ENCODE results near the gene GRWD1. TPM values are rescaled to one million over a fixed set of nuclear protein-coding genes. Genes with fewer than 3 reads are reported as not detected.

Gene GRWD1
- total RNA-seq, 1 donor from 2014 or later = 25.0 TPM

GRCh38 chr19:48445256-48445605 lies 552 bp upstream of the GRWD1 start:
- peak overlapping the region; percentile 94 for H3K4me3 Mint-ChIP-seq (ENCODE audit: unreplicated experiment)
- H3K27me3 Mint-ChIP-seq (ENCODE audit: unreplicated experiment) = peaks cover 23% of the 10 kb centered on the region
- peak overlapping the region; percentile 93 for H3K27ac Mint-ChIP-seq (ENCODE audit: unreplicated experiment)
- H3K9me3 Mint-ChIP-seq (ENCODE audit: unreplicated experiment) = peaks cover 8% of the 10 kb centered on the region
- H3K4me1 Mint-ChIP-seq (ENCODE audit: low read depth, unreplicated experiment) = peaks cover 11% of the 10 kb centered on the region
- no peaks in the 10 kb centered on the region for H3K36me3 Mint-ChIP-seq (ENCODE audit: unreplicated experiment)
- no peak for DNase-seq
- TF ChIP-seq, protein P1, sequence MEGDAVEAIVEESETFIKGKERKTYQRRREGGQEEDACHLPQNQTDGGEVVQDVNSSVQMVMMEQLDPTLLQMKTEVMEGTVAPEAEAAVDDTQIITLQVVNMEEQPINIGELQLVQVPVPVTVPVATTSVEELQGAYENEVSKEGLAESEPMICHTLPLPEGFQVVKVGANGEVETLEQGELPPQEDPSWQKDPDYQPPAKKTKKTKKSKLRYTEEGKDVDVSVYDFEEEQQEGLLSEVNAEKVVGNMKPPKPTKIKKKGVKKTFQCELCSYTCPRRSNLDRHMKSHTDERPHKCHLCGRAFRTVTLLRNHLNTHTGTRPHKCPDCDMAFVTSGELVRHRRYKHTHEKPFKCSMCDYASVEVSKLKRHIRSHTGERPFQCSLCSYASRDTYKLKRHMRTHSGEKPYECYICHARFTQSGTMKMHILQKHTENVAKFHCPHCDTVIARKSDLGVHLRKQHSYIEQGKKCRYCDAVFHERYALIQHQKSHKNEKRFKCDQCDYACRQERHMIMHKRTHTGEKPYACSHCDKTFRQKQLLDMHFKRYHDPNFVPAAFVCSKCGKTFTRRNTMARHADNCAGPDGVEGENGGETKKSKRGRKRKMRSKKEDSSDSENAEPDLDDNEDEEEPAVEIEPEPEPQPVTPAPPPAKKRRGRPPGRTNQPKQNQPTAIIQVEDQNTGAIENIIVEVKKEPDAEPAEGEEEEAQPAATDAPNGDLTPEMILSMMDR (IDR thresholded peaks at IDR 0.05; ENCODE audit: partially characterized antibody, unreplicated experiment) = no peak

DNA sequence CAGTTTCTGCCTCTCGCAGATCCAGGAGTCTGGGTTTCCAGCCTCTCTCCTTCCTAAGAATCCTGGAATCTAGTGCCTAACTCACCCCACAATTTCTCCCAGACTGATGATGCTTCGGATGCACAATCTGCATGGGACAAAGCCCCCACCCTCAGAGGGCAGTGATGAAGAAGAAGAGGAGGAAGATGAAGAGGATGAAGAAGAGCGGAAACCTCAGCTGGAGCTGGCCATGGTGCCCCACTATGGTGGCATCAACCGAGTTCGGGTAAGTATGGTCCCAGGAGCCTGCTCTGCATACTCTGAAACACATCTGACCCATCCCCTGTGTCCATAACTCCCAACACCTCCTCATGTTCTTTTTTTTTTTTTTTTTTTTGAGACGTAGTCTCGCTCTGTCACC lies 796 bp downstream of the GRWD1 start:
- DNase-seq = no peak
- Mint-ChIP-seq H3K4me1 (ENCODE audit: low read depth, unreplicated experiment) (peaks cover 11% of the 10 kb centered on the region), H3K9me3 (ENCODE audit: unreplicated experiment) (peaks cover 8% of the 10 kb centered on the region), H3K27ac (ENCODE audit: unreplicated experiment) (no peak overlapping the region), H3K4me3 (ENCODE audit: unreplicated experiment) (peak overlapping the region; percentile 94), H3K36me3 (ENCODE audit: unreplicated experiment) (no peaks in the 10 kb centered on the region), H3K27me3 (ENCODE audit: unreplicated experiment) (peaks cover 23% of the 10 kb centered on the region)
- TF ChIP-seq, protein P1 (IDR thresholded peaks at IDR 0.05; ENCODE audit: partially characterized antibody, unreplicated experiment) = no peak

- Mint-ChIP-seq H3K36me3 (ENCODE audit: unreplicated experiment) (no peaks in the 10 kb centered on the region), H3K9me3 (ENCODE audit: unreplicated experiment) (peaks cover 8% of the 10 kb centered on the region), H3K27ac (ENCODE audit: unreplicated experiment) (no peak overlapping the region), H3K4me1 (ENCODE audit: low read depth, unreplicated experiment) (peaks cover 11% of the 10 kb centered on the region), H3K27me3 (ENCODE audit: unreplicated experiment) (peaks cover 16% of the 10 kb centered on the region), H3K4me3 (ENCODE audit: unreplicated experiment) (no peak overlapping the region)
- TF ChIP-seq, protein P1 (IDR thresholded peaks at IDR 0.05; ENCODE audit: partially characterized antibody, unreplicated experiment) = no peak
- no peak for DNase-seq
These were observed 2.8 kb downstream of the GRWD1 start for GRCh38 chr19:48448563-48448962.

- H3K4me1 Mint-ChIP-seq (ENCODE audit: low read depth, unreplicated experiment) = no peaks in the 10 kb centered on the region
- peaks cover under 1% of the 10 kb centered on the region for H3K9me3 Mint-ChIP-seq (ENCODE audit: unreplicated experiment)
- DNase-seq = no peak
- no peak overlapping the region for H3K4me3 Mint-ChIP-seq (ENCODE audit: unreplicated experiment)
- no peaks in the 10 kb centered on the region for H3K36me3 Mint-ChIP-seq (ENCODE audit: unreplicated experiment)
- TF ChIP-seq, protein P1 (IDR thresholded peaks at IDR 0.05; ENCODE audit: partially characterized antibody, unreplicated experiment) = no peak
- H3K27ac Mint-ChIP-seq (ENCODE audit: unreplicated experiment) = no peak overlapping the region
- H3K27me3 Mint-ChIP-seq (ENCODE audit: unreplicated experiment) = peaks cover 3% of the 10 kb centered on the region
These were observed 4.7 kb downstream of the GRWD1 start for GRCh38 chr19:48450441-48450840.

GRCh38 chr19:48450863-48451262 lies 5.1 kb downstream of the GRWD1 start:
- TF ChIP-seq, protein P1 (IDR thresholded peaks at IDR 0.05; ENCODE audit: partially characterized antibody, unreplicated experiment) = no peak
- Mint-ChIP-seq H3K36me3 (ENCODE audit: unreplicated experiment) (no peaks in the 10 kb centered on the region), H3K27me3 (ENCODE audit: unreplicated experiment) (no peaks in the 10 kb centered on the region), H3K9me3 (ENCODE audit: unreplicated experiment) (no peaks in the 10 kb centered on the region), H3K27ac (ENCODE audit: unreplicated experiment) (no peak overlapping the region), H3K4me1 (ENCODE audit: low read depth, unreplicated experiment) (no peaks in the 10 kb centered on the region), H3K4me3 (ENCODE audit: unreplicated experiment) (no peak overlapping the region)
- DNase-seq = no peak

Measured in glutamatergic neuron (in vitro differentiated cells).